Breast epithelium (tissue), 4 donors: ENCODE measurements around the gene AMPH. TPM values are rescaled to one million over a fixed set of nuclear protein-coding genes. Genes with fewer than 3 reads are reported as not detected.

Source experiments
- DNase-seq, 2 donors: peaks; one replicate each; pipeline ENCODE4 v3.0.0-alpha.2; 2019; ENCODE audit warnings: low spot score in 2 of 2
- H3K27ac ChIP-seq, 2 donors: fragments of 200-600 bp; sonication (generic) in 1 of 2; one replicate each; pipeline ENCODE4 v1.5.1; 2016 to 2019; ENCODE audit warnings: mild to moderate bottlenecking in 1 of 2
- H3K27me3 ChIP-seq, 2 donors: fragments of 200-600 bp; sonication (generic) in 1 of 2; one replicate each; pipeline versions ENCODE4 v1.5.1 to v1.6.0; 2017 to 2019; ENCODE audit warnings: control low read depth in 1 of 2, mild to moderate bottlenecking in 1 of 2
- H3K36me3 ChIP-seq: fragments of 200-600 bp; one replicate; pipeline ENCODE4 v1.5.1; 2019
- H3K4me1 ChIP-seq, 2 donors: fragments of 200-600 bp; sonication (generic); one replicate each; pipeline ENCODE4 v1.5.1; 2016 to 2019; ENCODE audit warnings: control low read depth in 1 of 2
- H3K4me3 ChIP-seq, 3 donors: fragments of 200-600 bp; sonication (generic); 1 replicate in 2 of 3; 2 replicates in 1 of 3; pipeline ENCODE4 v1.5.1; 2016 to 2019; ENCODE audit warnings: mild to moderate bottlenecking in 3 of 3, moderate library complexity in 2 of 3
- H3K9me3 ChIP-seq, 2 donors: fragments of 200-600 bp; sonication (generic) in 1 of 2; one replicate each; pipeline ENCODE4 v1.5.1; 2016 to 2019; ENCODE audit warnings: control low read depth in 1 of 2
- POLR2A ChIP-seq: fragments of 450-650 bp; IDR thresholded peaks from one replicate; pipeline ENCODE4 v1.6.1; 2016; ENCODE audit warnings: antibody characterized with exemption, mild to moderate bottlenecking, moderate library complexity
- POLR2AphosphoS5 ChIP-seq, 3 donors: sonication (generic); formaldehyde crosslinking; IDR thresholded peaks; one replicate each; pipeline ENCODE4 v1.6.1; 2017; ENCODE audit warnings: antibody characterized with exemption in 3 of 3
- intact Hi-C: fragments of 100-400 bp; cut with DNase I; formaldehyde crosslinking; loops from one replicate; pipeline ENCODE4 v1.15.1; 2023; ENCODE audit warnings: low total_unique reads
- total RNA-seq, 3 donors: library from RNA; depleted of rRNA; stranded (reverse); fragments of >200 nt; gene quantifications; one replicate each; pipeline ENCODE4 v1.1.0, GENCODE V29; 2016
- TF ChIP-seq, protein P1 (sequence below), 3 donors: fragments of 450-650 bp; IDR thresholded peaks; one replicate each; pipeline ENCODE4 v1.5.1; 2016 to 2017; ENCODE audit warnings: antibody characterized with exemption in 3 of 3, mild to moderate bottlenecking in 3 of 3, moderate library complexity in 3 of 3

AMPH gene
- total RNA-seq: 10 to 100 TPM in 2 of 3 donors, 1 to 10 TPM in 1; 5.0 to 31.0 (median 15.1) TPM

DNA sequence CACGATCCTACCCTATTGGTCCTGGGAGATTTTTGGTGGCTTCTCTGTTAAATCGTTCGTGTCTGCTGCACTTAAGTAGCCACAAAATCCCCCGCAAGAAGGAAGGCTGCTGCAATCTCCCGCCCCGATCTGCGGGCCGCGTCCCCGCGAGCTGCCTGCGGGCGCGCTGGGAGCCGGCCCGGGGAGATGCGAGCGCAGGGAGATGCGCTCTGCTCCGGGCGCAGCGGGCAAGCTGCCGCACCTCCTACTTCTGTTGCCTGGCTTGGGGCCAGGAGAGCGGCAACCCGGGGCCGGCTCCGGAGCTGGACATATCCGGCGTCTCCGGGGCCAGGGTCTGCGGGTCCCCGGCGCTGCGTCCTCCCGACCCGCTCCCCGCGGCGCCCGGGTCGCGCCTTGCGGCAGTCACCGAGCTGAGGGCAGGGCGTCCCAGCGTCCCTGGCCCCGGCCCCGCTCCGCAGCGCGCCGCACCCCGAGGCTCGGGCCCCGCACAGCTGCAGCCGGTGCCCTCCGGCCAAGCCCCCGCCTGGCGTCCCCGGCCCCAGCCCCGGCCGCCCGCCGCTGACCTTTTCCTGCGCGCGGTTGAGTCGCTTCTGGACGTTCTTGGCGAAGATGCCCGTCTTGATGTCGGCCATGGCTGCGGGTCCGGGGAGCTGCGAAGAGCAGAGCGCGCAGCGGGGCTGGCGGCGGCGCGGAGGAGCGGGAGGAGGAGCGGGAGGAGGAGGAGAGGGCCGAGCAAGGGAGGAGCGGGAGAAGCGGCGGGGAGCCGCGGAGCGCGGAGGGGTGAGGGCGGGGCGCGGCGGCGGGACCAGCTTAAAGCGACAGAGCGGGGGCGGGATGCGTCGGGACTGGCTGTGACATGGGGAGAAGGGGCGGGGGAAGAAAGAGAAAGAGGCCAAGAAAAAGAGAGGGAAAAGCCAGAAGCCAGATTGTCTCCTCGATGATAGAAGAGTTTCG lies at the start of gene AMPH:
AMPH (minus strand) TSS at position 654 of the 954 bp plus-strand sequence; CDS start at position 632, 22 bp downstream.
- no peak for DNase-seq
- TF ChIP-seq, protein P1, sequence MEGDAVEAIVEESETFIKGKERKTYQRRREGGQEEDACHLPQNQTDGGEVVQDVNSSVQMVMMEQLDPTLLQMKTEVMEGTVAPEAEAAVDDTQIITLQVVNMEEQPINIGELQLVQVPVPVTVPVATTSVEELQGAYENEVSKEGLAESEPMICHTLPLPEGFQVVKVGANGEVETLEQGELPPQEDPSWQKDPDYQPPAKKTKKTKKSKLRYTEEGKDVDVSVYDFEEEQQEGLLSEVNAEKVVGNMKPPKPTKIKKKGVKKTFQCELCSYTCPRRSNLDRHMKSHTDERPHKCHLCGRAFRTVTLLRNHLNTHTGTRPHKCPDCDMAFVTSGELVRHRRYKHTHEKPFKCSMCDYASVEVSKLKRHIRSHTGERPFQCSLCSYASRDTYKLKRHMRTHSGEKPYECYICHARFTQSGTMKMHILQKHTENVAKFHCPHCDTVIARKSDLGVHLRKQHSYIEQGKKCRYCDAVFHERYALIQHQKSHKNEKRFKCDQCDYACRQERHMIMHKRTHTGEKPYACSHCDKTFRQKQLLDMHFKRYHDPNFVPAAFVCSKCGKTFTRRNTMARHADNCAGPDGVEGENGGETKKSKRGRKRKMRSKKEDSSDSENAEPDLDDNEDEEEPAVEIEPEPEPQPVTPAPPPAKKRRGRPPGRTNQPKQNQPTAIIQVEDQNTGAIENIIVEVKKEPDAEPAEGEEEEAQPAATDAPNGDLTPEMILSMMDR (IDR thresholded peaks at IDR 0.05): no peak
- TF ChIP-seq POLR2AphosphoS5 (IDR thresholded peaks at IDR 0.05): peak in 1 of 3 donors; percentile 14
- Histone ChIP-seq H3K4me1 (peaks cover 0 to 5% of the 10 kb centered on the region in 2 donors), H3K27ac (peak within 1 kb of the TSS in 1 of 2 donors; percentile 48), H3K9me3 (no peaks in the 10 kb centered on the region), H3K27me3 (peaks cover 0 to 22% of the 10 kb centered on the region in 2 donors), H3K4me3 (peak within 1 kb of the TSS; percentile 62 to 82 (median 62)), H3K36me3 (no peaks in the 10 kb centered on the region)
- intact Hi-C loops: no loop called here

DNA sequence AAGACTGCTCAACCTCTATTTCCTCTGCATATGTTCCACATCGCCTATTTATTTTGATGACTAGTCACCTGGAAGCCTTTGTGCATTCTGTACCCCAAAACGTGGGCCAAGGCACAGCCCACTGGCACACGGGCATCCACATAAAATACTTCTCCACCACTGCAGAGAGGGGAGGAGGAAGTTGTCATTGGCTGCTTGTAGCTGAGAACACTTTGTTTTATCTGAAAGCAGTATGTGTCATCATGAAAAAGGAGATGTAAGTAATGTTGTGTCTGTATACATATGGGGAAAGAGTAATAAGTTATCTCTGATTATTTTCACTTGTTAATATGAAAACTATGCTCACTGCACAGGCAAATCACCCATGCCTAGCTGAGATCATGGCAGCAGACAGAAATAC lies 48.2 kb upstream of the AMPH start:
- Histone ChIP-seq H3K27me3 (no peaks in the 10 kb centered on the region), H3K4me3 (no peak overlapping the region), H3K27ac (no peak overlapping the region), H3K9me3 (no peaks in the 10 kb centered on the region), H3K36me3 (no peaks in the 10 kb centered on the region), H3K4me1 (no peaks in the 10 kb centered on the region)
- intact Hi-C loops: no loop called here
- DNase-seq: no peak
- TF ChIP-seq, protein P1 (IDR thresholded peaks at IDR 0.05): no peak
- TF ChIP-seq POLR2A: no peak
- no peak for TF ChIP-seq POLR2AphosphoS5 (IDR thresholded peaks at IDR 0.05)

DNA sequence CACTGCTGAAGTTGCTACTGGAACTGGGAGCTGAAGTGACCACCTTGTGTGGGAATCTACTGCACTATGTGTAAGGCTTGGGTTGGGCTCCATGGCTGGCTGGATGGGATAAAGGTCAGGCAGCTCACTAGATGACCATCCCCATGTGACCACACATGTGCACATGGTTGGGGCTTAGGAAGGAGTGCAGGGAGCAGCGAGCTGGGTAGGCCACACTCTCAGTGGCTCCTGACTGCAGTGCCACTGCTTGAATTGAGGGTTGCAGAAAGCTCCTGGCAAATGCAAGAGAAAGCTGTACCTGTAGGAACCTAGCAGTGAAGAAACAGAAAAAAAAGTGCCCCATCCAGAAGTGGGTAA lies 47.5 kb upstream of the AMPH start:
- Histone ChIP-seq H3K27ac (no peak overlapping the region), H3K36me3 (no peaks in the 10 kb centered on the region), H3K9me3 (no peaks in the 10 kb centered on the region), H3K27me3 (no peaks in the 10 kb centered on the region), H3K4me3 (no peak overlapping the region), H3K4me1 (no peaks in the 10 kb centered on the region)
- intact Hi-C loops: no loop called here
- TF ChIP-seq POLR2AphosphoS5 (IDR thresholded peaks at IDR 0.05) (no peak), POLR2A (no peak)
- TF ChIP-seq, protein P1 (IDR thresholded peaks at IDR 0.05): no peak
- DNase-seq: no peak

DNA sequence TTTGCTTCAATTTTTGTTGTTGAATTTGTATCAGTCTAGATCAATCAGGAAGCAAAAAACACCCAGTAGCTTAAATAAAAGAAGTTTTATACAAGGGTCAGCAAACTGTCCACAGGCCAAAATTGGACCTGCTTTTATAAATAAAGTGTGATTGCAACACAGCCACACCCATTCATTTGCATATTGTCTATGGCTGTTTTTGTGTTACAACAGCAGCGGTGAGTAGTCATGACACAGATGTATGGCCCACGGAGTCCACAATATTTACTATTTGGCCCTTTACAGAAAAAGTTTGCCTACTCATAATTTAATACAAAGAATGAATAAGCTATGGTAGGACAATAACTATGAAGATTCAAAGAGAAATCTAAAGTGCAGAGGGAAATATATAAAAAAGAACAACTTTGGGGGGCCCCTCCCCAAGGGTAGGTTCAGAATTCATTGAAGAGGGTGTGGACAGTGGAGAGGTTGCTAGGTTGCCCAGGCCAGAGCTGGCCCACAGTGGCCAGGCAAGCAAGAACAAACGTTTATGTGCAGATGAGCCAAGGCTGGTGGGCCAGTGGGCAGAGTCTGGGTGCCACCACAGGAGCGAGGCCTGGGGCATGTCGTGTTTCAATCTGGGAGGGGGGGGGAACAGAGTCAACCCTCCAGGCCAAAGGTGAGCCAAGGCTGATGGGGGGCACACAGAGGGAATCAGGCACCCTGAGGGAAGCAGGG lies 47.0 kb upstream of the AMPH start:
- intact Hi-C loops: no loop called here
- TF ChIP-seq POLR2A: no peak
- no peak for TF ChIP-seq POLR2AphosphoS5 (IDR thresholded peaks at IDR 0.05)
- TF ChIP-seq, protein P1 (IDR thresholded peaks at IDR 0.05): no peak
- Histone ChIP-seq H3K27ac (no peak overlapping the region), H3K9me3 (no peaks in the 10 kb centered on the region), H3K4me1 (no peaks in the 10 kb centered on the region), H3K36me3 (no peaks in the 10 kb centered on the region), H3K4me3 (no peak overlapping the region), H3K27me3 (no peaks in the 10 kb centered on the region)
- no peak for DNase-seq
